ENCODE results near the gene ANGPTL4. TPM values are rescaled to one million over a fixed set of nuclear protein-coding genes. Genes with fewer than 3 reads are reported as not detected.
A peak's percentile ranks its signal among the peaks of the same experiment; 100 is the strongest.

ANGPTL4 gene
- total RNA-seq, 1 experiment from 2014 or later, result 32.8 TPM

DNA sequence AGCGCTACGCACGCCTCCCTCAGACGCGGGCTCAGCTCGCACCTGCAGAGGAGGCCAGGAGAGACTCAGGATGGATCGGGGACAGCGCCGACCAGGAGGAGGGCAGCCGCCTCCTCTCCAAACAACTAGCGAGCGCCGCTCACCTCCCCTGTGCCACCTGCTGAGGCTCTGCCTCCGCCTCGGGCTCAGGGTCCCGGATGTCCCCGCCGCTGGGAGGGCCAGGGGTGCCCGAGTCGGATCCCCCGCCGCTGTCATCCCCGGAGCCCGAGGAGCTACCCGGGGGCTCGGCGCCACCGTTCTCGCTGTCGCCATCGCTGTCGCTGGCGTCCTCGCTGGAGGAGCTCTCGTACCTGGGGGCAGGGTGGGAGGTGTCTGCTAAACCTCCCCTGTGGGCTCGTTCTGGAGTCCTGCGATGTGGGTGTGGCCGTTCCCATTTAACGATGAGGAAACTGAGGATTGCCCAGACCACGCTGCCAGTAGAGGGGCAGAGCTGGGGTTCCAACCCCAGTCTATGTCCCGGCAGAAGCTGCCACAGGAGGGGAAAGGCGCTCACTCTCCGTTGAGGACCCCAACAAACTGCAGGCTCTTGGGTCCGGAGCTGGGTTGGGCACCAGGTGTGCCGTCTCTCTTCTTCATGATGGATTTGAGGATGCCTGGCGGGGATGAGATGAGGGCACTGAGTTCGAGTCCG lies 30.0 kb upstream of the ANGPTL4 start:
- CTCF ChIA-PET, result interaction anchor here (0.7 to 2.3 kb wide), 5 partner anchors 9 to 175 kb away, joined by 3 to 12 read pairs (median 6); no protein-coding TSS in a partner anchor
- no peaks in the 10 kb centered on the region for H3K4me1 Mint-ChIP-seq (ENCODE audit: insufficient read depth, unreplicated experiment)
- DNase-seq (ENCODE audit: unreplicated experiment), result no peak
- H3K36me3 Mint-ChIP-seq (ENCODE audit: insufficient read depth, unreplicated experiment), result no peaks in the 10 kb centered on the region
- POLR2A ChIA-PET, result interaction anchor here (0.7 to 4.4 kb wide), 4 partner anchors 11 to 742 kb away, joined by 3 to 70 read pairs (median 4); partner anchors contain the start of genes HNRNPM, NDUFA7 and RPS28
- no peaks in the 10 kb centered on the region for H3K27me3 Mint-ChIP-seq (ENCODE audit: insufficient read depth, unreplicated experiment)
- no peak overlapping the region for H3K4me3 Mint-ChIP-seq (ENCODE audit: unreplicated experiment)
- no peaks in the 10 kb centered on the region for H3K9me3 Mint-ChIP-seq (ENCODE audit: unreplicated experiment)
- BruUV-seq (replicated peaks), result no TSS peak
- TF ChIP-seq, protein P1, sequence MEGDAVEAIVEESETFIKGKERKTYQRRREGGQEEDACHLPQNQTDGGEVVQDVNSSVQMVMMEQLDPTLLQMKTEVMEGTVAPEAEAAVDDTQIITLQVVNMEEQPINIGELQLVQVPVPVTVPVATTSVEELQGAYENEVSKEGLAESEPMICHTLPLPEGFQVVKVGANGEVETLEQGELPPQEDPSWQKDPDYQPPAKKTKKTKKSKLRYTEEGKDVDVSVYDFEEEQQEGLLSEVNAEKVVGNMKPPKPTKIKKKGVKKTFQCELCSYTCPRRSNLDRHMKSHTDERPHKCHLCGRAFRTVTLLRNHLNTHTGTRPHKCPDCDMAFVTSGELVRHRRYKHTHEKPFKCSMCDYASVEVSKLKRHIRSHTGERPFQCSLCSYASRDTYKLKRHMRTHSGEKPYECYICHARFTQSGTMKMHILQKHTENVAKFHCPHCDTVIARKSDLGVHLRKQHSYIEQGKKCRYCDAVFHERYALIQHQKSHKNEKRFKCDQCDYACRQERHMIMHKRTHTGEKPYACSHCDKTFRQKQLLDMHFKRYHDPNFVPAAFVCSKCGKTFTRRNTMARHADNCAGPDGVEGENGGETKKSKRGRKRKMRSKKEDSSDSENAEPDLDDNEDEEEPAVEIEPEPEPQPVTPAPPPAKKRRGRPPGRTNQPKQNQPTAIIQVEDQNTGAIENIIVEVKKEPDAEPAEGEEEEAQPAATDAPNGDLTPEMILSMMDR (IDR thresholded peaks at IDR 0.05; ENCODE audit: unreplicated experiment), result no peak
- H3K27ac Mint-ChIP-seq (ENCODE audit: low read depth, unreplicated experiment), result no peak overlapping the region
- intact Hi-C loops (cut with micrococcal nuclease), result no loop called here

DNA sequence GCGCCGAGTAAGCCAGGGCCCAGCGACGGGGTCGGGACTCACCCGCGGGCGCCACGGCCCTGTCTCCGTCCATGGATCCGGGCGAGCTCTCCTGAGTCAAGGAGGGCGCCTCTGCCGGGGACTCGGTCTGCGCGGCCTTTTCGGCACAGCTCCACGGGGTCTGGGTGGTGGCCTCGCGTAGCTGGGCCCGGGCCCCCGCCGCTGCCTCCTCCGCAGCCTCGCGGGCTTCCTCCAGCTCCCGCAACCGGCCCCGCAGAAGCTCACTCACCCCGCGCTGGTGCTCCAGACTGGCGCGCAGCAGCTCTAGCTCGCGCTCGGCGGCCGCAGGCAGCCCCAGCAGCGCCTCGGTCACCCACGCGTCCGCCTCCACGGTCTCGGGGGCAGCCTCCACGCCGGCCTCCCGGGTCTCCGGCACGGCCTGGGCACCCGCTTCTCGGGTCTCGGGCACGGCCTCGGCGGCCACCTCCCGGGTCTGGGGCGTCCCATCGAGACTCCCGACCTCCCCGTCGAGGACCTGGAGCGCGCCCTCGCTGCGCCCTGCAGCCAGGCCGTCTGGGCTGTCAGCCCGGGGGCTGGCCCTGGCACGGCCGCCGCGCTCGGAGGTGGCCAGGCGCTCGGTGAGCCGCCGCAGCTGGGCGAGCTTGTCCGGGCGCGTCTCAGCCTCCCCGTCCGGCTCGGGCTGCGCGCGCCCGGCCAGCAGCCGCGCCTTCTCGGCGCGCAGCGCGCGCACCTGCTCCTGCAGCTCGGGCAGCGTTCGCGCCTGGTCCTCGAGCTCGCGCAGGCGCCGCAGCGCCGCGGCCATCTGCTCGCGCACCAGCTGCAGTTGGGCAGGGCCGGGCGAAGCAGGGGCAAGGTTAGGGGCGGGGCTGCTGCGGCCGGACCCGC lies 29.3 kb upstream of the ANGPTL4 start:
- ChIA-PET POLR2A (interaction anchor here (0.6 to 4.4 kb wide), 12 partner anchors 9 to 741 kb away, joined by 3 to 70 read pairs (median 3); partner anchors contain the start of genes HNRNPM, NDUFA7, RAB11B and RPS28), CTCF (interaction anchor here (0.6 to 2.3 kb wide), 11 partner anchors 8 to 244 kb away, joined by 3 to 12 read pairs (median 5); partner anchors contain the start of gene ZNF414)
- Mint-ChIP-seq H3K4me3 (ENCODE audit: unreplicated experiment) (peak overlapping the region; percentile 50), H3K27ac (ENCODE audit: low read depth, unreplicated experiment) (no peak overlapping the region), H3K27me3 (ENCODE audit: insufficient read depth, unreplicated experiment) (no peaks in the 10 kb centered on the region), H3K36me3 (ENCODE audit: insufficient read depth, unreplicated experiment) (no peaks in the 10 kb centered on the region), H3K9me3 (ENCODE audit: unreplicated experiment) (no peaks in the 10 kb centered on the region), H3K4me1 (ENCODE audit: insufficient read depth, unreplicated experiment) (no peaks in the 10 kb centered on the region)
- no TSS peak for BruUV-seq (replicated peaks)
- TF ChIP-seq, protein P1 (IDR thresholded peaks at IDR 0.05; ENCODE audit: unreplicated experiment), result no peak
- DNase-seq (ENCODE audit: unreplicated experiment), result peak; percentile 71
- intact Hi-C loops (cut with micrococcal nuclease), result no loop called here

DNA sequence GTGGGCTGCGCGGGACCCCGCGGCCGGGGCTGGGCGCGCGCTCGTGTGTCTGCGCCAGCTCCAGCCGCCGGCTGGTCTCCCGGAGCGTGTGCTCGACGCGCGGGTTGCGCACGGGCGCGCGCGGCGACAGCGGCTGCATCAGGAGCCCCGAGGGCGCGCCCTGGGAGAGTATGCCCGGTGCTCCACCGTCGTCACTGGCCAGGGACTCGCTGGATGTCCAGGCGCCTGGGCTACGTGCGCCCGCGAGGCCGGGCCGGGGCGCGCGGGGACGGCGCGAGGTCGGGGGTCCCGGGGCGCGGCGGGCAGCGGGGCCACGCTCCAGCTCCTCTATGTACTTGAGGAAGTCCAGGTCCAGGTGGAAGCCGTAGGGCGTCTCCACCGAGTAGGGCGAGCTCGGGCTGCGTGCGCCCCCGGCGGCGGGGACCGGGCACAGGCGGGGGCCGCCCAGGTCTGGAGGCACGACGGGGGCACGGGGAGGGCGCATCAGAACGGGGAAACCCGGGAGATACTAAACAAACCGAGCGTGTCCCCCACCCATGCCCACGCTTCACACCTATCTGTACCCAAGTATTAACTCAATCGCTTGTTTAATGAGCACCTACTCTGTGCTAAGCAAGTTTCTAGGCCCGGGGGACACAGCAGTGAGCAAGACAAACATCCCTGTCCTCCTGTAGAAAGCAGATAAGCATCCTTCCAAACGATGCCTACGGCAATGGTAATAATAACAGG lies 28.4 kb upstream of the ANGPTL4 start:
- BruUV-seq (replicated peaks), result no TSS peak
- ChIA-PET CTCF (interaction anchor here (0.6 to 2.3 kb wide), 7 partner anchors 8 to 244 kb away, joined by 3 to 12 read pairs (median 5); partner anchors contain the start of gene ZNF414), POLR2A (interaction anchor here (0.6 to 4.4 kb wide), 10 partner anchors 8 to 188 kb away, joined by 3 to 70 read pairs (median 3); partner anchors contain the start of genes NDUFA7, RAB11B, RPS28 and ZNF414)
- DNase-seq (ENCODE audit: unreplicated experiment), result no peak
- TF ChIP-seq, protein P1 (IDR thresholded peaks at IDR 0.05; ENCODE audit: unreplicated experiment), result no peak
- intact Hi-C loops (cut with micrococcal nuclease), result no loop called here
- no peaks in the 10 kb centered on the region for H3K9me3 Mint-ChIP-seq (ENCODE audit: unreplicated experiment)
- H3K36me3 Mint-ChIP-seq (ENCODE audit: insufficient read depth, unreplicated experiment), result peaks cover 3% of the 10 kb centered on the region
- H3K4me1 Mint-ChIP-seq (ENCODE audit: insufficient read depth, unreplicated experiment), result no peaks in the 10 kb centered on the region
- peak overlapping the region; percentile 50 for H3K4me3 Mint-ChIP-seq (ENCODE audit: unreplicated experiment)
- H3K27me3 Mint-ChIP-seq (ENCODE audit: insufficient read depth, unreplicated experiment), result no peaks in the 10 kb centered on the region
- no peak overlapping the region for H3K27ac Mint-ChIP-seq (ENCODE audit: low read depth, unreplicated experiment)

Measured in MCF 10A (cell line).